ENCODE data around the gene TSPAN2. TPM values are rescaled to one million over a fixed set of nuclear protein-coding genes. Genes with fewer than 3 reads are reported as not detected.

TSPAN2 gene
- total and polyA plus RNA-seq, 2 of the 4 experiments (the other 2 are of a cell fraction): 0.18 to 0.60 TPM

- ATAC-seq (ENCODE audit: low read depth): no peak
- no peak overlapping the region for H3K4ac ChIP-seq (ENCODE audit: low read depth, low read length)
- no peak overlapping the region for H3K14ac ChIP-seq (replicated peaks; ENCODE audit: low read depth, low read length)
- no peak overlapping the region for H4K91ac ChIP-seq (ENCODE audit: insufficient read depth, low read depth, low read length)
- no peaks in the 10 kb centered on the region for H3K36me3 ChIP-seq (ENCODE audit: control insufficient read depth, insufficient read depth, low read length)
- H3K9me1 ChIP-seq (ENCODE audit: insufficient read depth, low read length): no peaks in the 10 kb centered on the region
- dilution Hi-C loops (cut with HindIII; ENCODE audit: low sequenced_read_pairs, unreplicated experiment): no loop called here
- H3K23ac ChIP-seq (ENCODE audit: low read depth, low read length): no peak overlapping the region
- in situ Hi-C loops (cut with MboI; ENCODE audit: low sequenced_read_pairs): no loop called here
- POLR2A ChIA-PET (ENCODE audit: unreplicated experiment): no interaction called here
- H2BK15ac ChIP-seq (ENCODE audit: low read depth, low read length): no peak overlapping the region
- no peak overlapping the region for H2AFZ ChIP-seq (replicated peaks; ENCODE audit: low read length, poor library complexity)
- peaks cover 2% of the 10 kb centered on the region for H3K4me1 ChIP-seq (ENCODE audit: control insufficient read depth, insufficient read depth, low read length)
- H2BK20ac ChIP-seq (ENCODE audit: low read depth, low read length): no peak overlapping the region
- TF ChIP-seq CTCF (conservative IDR thresholded peaks at IDR 0.05; ENCODE audit: low read depth, low read length): no peak
- BruUV-seq (replicated peaks): no TSS peak
- DNase-seq: no peak
- no peak overlapping the region for H3K18ac ChIP-seq (ENCODE audit: low read depth, low read length)
- H3K79me1 ChIP-seq (ENCODE audit: low read depth in 1 of 2, low read length in 2 of 2): no peaks in the 10 kb centered on the region
- no peak overlapping the region for H2AK5ac ChIP-seq (ENCODE audit: low read depth, low read length)
- H3K56ac ChIP-seq (ENCODE audit: extremely low read depth, insufficient read depth, low read length): no peak overlapping the region
- CTCF ChIA-PET: no interaction called here
- H3K4me2 ChIP-seq (ENCODE audit: low read depth, low read length): no peak overlapping the region
- no peak overlapping the region for H4K8ac ChIP-seq (ENCODE audit: low read depth in 2 of 2, low read length in 2 of 2)
- no peaks in the 10 kb centered on the region; the same call in none of the 2 replicates for H3K27me3 ChIP-seq (ENCODE audit: control insufficient read depth, insufficient read depth, low read length)
- H3K4me3 ChIP-seq (ENCODE audit: insufficient read depth, low read depth, low read length): no peak overlapping the region
- no peak overlapping the region for H2BK120ac ChIP-seq (ENCODE audit: low read depth, low read length)
- no CpG with 5 or more reads among the region's 1 CpG for WGBS, 2 experiments (ENCODE audit: extremely low coverage in 2 of 2, insufficient read length in 1 of 2)
- no peak overlapping the region for H2BK5ac ChIP-seq (ENCODE audit: low read depth, low read length, poor library complexity, severe bottlenecking)
- no peaks in the 10 kb centered on the region for H3K9me3 ChIP-seq (ENCODE audit: control insufficient read depth, insufficient read depth, low read length)
- H3K9ac ChIP-seq (ENCODE audit: low read depth, low read length): no peak overlapping the region
- intact Hi-C loops (cut with micrococcal nuclease): loop anchor here (5.0 kb wide), 1 partner anchor 35 kb away; no protein-coding TSS in a partner anchor
- H4K5ac ChIP-seq (ENCODE audit: low read depth, low read length): no peak overlapping the region
- no peaks in the 10 kb centered on the region for H4K20me1 ChIP-seq (ENCODE audit: insufficient read depth, low read length)
- no peak overlapping the region for H2AK9ac ChIP-seq (replicated peaks; ENCODE audit: low read depth, low read length, poor library complexity)
- H3K27ac ChIP-seq (ENCODE audit: insufficient read depth, low read length): no peak overlapping the region
These were observed 2.9 kb upstream of the TSPAN2 start for GRCh38 chr1:115092175-115092574.

Measured in IMR-90 (cell line).